ENCODE measurements around the gene CMAS.

GRCh38 chr12:22018860-22019259, 27.2 kb upstream of the CMAS start:
- TF ChIP-seq GTF2F1 (IDR thresholded peaks at IDR 0.05; ENCODE audit: borderline replicate concordance, low read depth, low read length) (no peak), SIN3A (conservative IDR thresholded peaks at IDR 0.05 in 1 of 2, IDR thresholded peaks at IDR 0.05 in 1 of 2; ENCODE audit: low read depth in 1 of 2, low read length in 2 of 2) (no peak), EGR1 (IDR thresholded peaks at IDR 0.05; ENCODE audit: borderline replicate concordance, low read depth, low read length) (no peak), HDAC6 (IDR thresholded peaks at IDR 0.05; ENCODE audit: low read depth, low read length) (no peak), BCL11A (IDR thresholded peaks at IDR 0.05; ENCODE audit: low read depth in 2 of 2, low read length in 2 of 2) (no peak), CTCF (IDR thresholded peaks at IDR 0.05; ENCODE audit: control extremely low read depth in 1 of 3, insufficient read depth in 1 of 3, low read depth in 1 of 3, low read length in 3 of 3) (no peak), KDM1A (IDR thresholded peaks at IDR 0.05; ENCODE audit: borderline replicate concordance, low read length) (no peak), POLR2AphosphoS5 (IDR thresholded peaks at IDR 0.05; ENCODE audit: low read depth, low read length) (no peak), EP300 (IDR thresholded peaks at IDR 0.05; ENCODE audit: borderline replicate concordance in 1 of 2, low read depth in 2 of 2, low read length in 2 of 2) (no peak), POLR2A (IDR thresholded peaks at IDR 0.05; ENCODE audit: control extremely low read depth in 1 of 2, low read depth in 2 of 2, low read length in 2 of 2) (no peak)
